Measurements from ENCODE around the gene ZEB1.

- TF ChIP-seq CTCF (IDR thresholded peaks at IDR 0.05): no peak
- no peak for TF ChIP-seq POLR2A (IDR thresholded peaks at IDR 0.05)
Observed at GRCh38 chr10:31477584-31477983, 158.6 kb downstream of the ZEB1 start.
